GM23338 (cell line): ENCODE results near the gene STING1.
"Not testable (repeated sequence)": the region's sequence is repeated elsewhere in the genome, so short reads cannot be mapped to it uniquely, and the experiment has no call there.

ENCODE experiments used
- CREB1 ChIP-seq: fragments of 250-450 bp; sonication (Bioruptor Pico); IDR thresholded peaks from 2 replicates; pipeline ENCODE4 v1.5.0; 2020; ENCODE audit warnings: low read depth, mild to moderate bottlenecking, moderate library complexity
- EZH2 ChIP-seq: fragments of 200-600 bp; sonication (generic); IDR thresholded peaks from one replicate; pipeline ENCODE4 v1.8.0; 2017; ENCODE audit warnings: antibody characterized with exemption, mild to moderate bottlenecking, low read depth; ENCODE audit not compliant: unreplicated experiment
- TF ChIP-seq, protein P1 (sequence below), 2 experiments: fragments of 200-600 bp in 1 of 2; sonication (generic) in 1 of 2; conservative IDR thresholded peaks; 2 replicates each; pipeline versions ENCODE4 v1.5.1 to v1.6.1; 2016 to 2017; ENCODE audit warnings: antibody characterized with exemption in 2 of 2, low read depth in 2 of 2, mild to moderate bottlenecking in 2 of 2, moderate library complexity in 1 of 2

DNA sequence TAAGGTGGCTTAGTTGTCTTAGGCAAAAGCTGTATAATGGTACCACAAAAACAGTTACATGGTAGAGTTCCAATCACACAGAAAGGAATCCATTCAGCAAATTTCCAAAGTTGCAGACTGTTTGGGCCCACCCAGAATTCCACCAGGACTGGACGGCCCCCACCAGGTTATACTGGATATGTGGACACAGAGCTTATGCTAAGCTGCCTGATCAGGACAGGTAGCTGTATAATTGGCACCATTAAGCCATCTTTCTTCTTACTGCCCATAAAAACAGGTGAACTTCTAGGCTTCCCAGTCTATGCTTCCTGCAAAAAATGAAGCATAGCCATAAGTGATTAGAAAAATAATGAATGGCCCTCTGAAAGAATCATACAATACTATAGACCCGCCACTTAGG is 47.5 kb upstream of the STING1 start:
- TF ChIP-seq, protein P1, sequence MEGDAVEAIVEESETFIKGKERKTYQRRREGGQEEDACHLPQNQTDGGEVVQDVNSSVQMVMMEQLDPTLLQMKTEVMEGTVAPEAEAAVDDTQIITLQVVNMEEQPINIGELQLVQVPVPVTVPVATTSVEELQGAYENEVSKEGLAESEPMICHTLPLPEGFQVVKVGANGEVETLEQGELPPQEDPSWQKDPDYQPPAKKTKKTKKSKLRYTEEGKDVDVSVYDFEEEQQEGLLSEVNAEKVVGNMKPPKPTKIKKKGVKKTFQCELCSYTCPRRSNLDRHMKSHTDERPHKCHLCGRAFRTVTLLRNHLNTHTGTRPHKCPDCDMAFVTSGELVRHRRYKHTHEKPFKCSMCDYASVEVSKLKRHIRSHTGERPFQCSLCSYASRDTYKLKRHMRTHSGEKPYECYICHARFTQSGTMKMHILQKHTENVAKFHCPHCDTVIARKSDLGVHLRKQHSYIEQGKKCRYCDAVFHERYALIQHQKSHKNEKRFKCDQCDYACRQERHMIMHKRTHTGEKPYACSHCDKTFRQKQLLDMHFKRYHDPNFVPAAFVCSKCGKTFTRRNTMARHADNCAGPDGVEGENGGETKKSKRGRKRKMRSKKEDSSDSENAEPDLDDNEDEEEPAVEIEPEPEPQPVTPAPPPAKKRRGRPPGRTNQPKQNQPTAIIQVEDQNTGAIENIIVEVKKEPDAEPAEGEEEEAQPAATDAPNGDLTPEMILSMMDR (conservative IDR thresholded peaks at IDR 0.05; ENCODE audit: low read depth in 2 of 2): not testable (repeated sequence)
- not testable (repeated sequence) for TF ChIP-seq EZH2; CREB1 (CRISPR knock-in tag)
